ENCODE measurements around the gene DYNLT1.

- TF ChIP-seq GATA3 (IDR thresholded peaks at IDR 0.05; ENCODE audit: low read depth, low read length) (no peak), GATA2 (IDR thresholded peaks at IDR 0.05; ENCODE audit: low read depth, low read length) (no peak)
Observed at GRCh38 chr6:158611039-158611438, 33.5 kb downstream of the DYNLT1 start.

Measured in SH-SY5Y (cell line).